Suppressor macrophage treated with lipopolysaccharide for 1 hour (primary cell): ENCODE measurements around the gene THOC6.
"Not testable (repeated sequence)": the region's sequence is repeated elsewhere in the genome, so short reads cannot be mapped to it uniquely, and the experiment has no call there.

ENCODE experiments used
- DNase-seq, 3 donors: peaks; one replicate each; pipeline ENCODE4 v3.0.0-alpha.2; 2020 to 2022

Gene THOC6

DNA sequence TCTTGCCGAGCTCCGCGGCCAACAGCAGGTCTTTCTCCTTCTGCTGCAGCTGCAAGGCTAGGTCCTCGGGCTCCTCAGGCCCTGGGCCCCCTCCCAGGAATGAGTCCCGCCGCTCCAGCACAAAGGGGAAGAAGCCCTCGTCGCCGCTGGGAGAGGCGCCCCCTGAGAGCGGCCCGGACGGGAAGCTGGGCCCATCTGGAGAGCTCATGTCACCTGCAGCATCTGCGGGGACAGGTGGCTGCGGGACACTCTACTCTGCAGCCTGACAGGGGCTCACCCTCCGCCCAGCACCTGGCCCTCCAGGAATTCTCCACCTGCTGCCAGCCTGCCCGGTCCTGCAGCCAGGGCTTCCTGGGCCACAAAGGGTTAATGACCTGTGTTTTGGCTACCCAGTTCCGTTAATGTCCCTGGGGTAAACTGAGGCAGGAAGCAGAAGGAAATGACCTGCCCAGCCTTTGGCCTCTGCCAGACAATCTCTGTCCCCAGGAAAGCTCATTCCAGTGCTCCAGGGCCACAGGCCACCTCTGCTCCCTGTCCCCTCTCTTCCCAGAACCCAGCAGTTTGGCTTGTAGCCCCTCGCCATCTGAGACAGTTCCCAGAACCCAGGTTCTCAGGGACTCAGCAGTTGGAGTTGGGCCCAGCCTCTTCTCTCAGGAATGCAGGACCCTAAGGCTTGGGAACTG lies 11.6 kb downstream of the THOC6 start:
- no peak for DNase-seq

DNA sequence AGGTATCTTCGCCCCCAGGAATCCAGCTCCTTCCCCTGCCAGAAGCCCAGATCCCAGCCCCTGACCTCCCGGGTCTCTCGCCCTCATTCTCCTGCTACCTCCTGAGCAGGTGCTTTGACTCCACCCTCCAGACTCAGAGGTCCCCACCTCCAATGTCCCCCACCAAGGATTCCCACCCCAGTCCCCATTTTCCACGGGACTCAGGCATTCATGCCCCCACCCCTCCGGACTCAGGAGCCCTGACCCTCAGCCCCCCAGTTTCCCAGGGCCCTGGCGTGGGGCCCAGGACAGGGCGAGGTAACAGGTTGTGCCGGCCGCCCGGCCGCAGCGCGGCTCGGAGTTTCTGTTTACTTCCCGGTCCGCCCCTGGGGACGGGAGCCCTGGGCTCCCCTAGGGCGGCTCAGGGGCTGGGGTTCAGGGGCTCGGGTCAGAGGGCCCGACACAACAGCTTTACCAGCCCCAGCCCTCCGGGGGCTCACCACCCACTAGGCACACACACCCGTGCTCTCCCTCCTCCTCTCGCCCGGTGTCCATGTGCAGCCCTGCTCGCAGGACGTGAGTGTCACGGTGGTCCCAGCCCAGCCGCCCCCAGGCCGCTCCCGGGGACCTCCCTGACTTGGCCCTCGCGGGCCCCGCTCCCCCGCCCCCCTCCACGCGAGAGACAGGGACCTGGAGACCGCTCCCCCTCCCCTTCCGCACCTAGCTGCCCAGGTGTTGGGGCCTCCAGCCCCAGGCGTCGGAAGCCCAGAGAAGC lies 12.3 kb downstream of the THOC6 start:
- peak in 1 of 3 donors; percentile 39 for DNase-seq

DNA sequence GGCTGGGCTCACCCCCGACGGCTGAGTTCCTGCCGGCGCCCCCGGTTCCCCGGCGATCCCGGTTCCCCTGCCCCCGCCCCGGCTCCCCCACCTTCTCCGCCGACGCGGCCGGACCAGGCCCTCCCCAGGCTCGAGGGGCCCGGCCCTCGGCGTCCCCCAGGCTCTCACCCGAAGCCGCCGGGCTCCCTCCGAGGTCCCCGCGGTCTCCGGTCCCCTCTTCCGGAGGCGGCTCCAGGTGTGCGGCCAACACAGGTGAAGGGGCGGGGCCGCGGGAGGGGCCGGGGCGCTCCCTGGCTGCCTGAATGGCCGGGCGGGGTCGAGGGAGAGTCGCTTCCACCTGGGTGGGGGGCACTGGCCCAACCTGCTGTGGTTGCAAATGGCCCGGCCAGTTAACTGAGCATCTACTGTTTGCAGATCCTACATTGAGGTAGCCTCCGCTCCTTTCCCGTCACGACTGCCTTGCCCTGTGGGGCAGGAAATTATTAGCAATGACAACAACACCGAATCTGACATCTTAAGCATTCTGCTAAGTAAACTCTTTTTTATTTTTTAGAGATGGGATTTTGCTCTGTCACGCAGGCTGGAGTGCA lies 13.0 kb downstream of the THOC6 start, which contains the start of gene BICDL2:
Gene BICDL2 (minus strand): TSS at position 219 of the 590 bp plus-strand sequence. CDS start 1,448 bp downstream, outside the sequence.
- no peak for DNase-seq

DNA sequence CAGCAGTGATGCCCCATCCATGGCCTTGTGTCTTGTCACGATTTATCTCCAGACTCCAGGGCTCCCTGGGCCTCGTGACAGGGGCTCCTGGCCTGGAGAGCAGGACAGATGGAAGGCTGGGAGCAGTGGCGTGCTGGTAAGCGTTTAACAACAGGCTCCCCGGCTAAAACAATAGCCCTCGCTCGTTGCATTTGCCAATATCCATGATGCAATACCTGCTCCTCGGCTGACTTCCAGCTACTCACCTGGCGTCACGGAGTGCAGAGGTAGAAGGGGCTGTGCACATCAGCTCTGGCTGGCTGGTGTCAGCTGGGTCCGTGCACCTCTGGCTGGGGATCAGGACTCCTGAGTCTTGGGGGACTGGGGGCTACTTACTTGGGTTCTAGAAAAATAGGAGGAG lies 14.4 kb downstream of the THOC6 start:
- DNase-seq: no peak

DNA sequence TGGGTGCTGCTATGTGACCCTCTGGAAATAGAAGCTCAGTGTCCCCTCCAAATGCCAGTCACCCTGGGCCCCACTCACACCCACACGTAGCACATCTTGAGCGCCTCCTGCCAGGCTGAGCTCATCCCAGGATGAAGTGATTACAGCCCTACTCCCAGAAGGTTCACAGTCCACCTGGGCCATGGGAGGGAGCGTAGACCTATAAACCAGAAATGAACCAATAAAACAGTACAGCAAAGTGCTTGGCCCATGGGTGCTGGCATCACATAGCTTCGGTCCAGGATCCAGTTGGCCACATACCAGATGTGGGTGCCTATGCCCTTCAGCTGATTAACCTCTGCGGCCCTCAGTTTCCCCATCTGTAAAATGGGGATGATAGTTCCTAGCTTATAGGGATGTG lies 15.1 kb downstream of the THOC6 start:
- no peak for DNase-seq

DNA sequence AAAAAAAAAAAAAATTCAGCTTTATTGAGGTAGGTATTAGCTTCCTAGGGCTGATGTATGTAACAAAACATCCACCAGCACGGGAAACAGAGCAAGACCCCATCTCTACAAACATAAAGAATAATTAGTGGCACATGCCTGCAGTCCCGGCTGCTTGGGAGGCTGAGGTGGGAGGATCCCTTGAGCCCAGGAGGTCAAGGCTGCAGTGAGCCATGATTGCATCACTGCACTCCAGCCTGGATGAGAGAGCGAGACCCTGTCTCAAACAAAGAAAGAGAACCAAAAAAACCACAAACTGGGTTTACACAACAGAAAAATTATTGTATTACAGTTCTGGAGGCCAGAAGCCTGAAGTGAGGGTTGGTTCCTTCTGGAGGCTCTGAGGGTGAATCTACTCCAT lies 18.5 kb downstream of the THOC6 start:
- no peak for DNase-seq

DNA sequence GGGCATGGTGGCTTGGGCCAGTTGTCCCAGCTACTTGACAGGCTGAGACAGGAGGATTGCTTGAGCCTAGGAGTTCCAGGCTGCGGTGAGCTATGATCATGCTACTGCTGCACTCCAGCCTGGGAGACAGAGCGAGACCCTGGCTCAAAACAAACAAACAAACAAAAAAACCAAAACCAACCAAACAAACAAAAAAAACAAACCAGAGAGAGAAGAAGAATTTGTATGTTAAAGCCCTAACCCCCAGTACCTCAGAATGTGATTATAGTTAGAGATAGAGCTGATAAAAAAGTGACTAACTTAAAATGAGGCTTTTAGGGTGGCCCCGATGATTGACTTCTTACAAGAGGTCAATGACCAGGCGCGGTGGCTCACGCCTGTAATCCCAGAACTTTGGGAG lies 20.9 kb downstream of the THOC6 start:
- no peak for DNase-seq

DNA sequence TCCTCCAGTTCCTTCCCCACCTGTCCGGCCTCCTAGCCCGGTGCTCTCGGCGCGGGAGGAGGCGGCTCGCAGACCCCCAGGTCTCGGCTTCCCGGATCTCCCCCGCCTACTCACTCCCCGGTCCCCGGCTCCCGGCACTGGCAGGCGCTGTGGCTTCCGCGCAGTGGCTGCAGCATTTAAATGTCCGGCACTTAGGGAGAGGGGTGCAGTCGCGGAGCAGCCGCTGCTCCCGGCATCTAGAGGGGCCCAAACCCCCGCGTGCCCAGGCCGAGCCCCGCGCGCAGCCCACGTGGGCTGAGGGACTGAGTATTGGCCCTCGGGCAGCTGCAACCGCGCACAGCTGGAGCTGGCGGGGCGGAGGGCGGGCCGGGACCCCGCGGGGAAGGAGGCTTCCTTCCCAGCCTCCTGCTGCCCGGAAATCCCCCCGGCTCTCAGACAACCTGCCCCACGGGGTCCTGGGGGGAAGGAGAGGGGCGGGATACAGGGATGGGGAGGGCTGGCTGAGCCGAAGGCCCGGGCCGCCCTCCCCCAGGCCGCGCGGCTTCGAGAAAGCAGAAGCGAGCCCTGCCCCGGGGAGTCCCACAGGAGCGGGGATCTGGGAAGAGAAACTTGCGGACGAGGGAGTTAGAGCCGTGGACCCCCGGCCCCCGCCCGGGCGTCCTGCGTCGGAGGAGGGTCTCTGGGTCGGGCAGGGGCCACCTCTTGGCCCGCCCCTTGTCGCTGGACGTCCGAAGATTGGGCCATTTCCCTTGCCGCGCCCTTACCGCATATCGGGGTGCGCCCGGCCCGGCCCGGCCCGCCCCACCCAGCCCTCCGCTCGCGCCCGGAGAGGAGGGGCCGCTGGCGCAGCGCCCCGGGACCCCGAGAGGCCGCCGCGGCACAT lies 22.2 kb downstream of the THOC6 start, which contains the start of gene MMP25:
Gene MMP25 (plus strand): TSS at position 804 of the 883 bp plus-strand sequence. CDS start 357 bp downstream, outside the sequence.
- peak; percentile 78 to 92 (median 83) for DNase-seq

DNA sequence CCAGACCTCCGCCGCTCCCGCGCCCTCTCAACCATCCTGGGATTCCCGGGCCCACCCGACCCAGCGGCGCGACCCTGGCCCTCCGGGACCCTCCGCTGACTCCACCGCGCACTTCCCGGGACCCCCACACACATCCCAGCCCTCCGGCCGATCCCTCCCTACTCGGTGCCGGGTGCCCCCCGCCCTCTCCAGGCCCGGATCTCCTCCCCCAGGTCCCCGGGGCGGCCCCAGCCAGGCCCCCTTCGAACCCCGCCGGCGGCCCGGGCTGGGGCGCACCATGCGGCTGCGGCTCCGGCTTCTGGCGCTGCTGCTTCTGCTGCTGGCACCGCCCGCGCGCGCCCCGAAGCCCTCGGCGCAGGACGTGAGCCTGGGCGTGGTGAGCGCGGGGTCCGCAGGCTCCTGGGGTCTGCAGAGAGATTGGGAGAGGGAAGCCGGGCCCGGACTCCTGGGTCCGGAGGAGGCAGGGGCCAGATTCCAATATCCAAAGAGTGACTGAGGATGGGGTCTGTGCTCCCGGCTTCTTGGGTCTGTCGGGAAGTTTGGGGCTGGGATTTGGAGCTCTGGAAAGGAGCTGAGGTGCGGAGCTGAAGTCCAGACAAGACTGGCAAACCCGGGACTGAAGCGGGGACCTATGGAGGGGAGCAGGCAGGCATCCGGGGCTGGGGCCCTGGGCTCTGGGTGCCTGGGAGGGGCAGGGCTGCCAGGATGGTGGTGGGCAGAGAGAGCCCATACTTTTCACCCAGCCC lies 23.0 kb downstream of the THOC6 start:
- DNase-seq: peak in 1 of 3 donors; percentile 43

DNA sequence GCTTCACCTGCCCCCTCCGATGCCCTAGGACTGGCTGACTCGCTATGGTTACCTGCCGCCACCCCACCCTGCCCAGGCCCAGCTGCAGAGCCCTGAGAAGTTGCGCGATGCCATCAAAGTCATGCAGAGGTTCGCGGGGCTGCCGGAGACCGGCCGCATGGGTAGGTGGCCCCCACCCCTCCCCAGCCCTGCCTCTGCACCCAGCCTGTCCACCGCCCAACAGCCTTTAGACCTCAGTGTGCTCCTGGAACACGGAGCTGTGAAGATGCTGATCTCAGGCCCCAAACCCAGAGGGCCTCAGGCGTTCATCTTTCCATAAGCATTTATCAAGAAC lies 23.5 kb downstream of the THOC6 start:
- no peak for DNase-seq

DNA sequence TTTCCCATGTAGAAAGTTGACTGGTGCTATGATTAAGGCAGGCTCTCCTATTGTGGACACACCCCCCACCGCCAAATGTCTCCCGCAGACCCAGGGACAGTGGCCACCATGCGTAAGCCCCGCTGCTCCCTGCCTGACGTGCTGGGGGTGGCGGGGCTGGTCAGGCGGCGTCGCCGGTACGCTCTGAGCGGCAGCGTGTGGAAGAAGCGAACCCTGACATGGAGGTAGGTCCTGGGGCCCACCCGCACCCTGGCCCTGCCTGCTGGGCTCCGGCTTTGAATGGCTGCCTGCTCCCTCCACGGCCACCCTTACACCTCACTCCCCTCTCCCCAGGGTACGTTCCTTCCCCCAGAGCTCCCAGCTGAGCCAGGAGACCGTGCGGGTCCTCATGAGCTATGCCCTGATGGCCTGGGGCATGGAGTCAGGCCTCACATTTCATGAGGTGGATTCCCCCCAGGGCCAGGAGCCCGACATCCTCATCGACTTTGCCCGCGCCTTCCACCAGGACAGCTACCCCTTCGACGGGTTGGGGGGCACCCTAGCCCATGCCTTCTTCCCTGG lies 26.2 kb downstream of the THOC6 start:
- DNase-seq: no peak

DNA sequence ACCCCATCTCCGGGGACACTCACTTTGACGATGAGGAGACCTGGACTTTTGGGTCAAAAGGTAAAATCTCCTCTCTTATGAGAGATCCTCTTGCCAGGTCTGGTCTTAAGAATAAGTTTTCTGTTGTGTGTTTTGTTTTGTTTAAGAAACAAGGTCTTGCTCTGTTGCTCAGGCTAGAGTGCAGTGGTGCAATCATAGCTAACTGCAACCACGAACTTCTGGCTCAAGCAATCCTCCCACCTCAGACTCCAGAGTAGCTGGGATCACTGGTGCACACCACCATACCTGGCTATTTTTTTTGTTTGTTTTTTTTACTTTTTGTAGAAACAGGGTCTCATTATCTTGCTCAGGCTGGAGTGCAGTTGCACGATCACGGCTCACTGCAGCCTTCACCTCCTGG lies 26.7 kb downstream of the THOC6 start:
- no peak for DNase-seq

DNA sequence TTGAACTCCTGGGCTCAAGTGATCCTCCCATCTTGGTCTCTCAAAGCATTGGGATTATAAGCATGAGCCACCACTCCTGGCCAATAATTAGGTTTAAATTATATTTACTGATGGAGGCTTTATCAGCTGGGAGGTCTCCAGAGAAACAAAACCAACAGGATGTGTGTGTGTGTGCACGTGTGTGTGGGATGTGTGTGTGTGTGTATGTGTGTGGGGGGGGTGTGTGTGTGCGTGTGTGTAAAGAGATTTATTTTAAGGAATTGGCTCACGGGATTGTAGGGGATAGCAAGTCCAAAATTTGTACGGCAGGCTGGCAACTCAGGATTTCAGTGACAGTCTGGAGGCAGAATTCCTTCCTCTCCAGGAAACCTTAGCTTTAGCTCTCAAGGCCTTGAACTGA lies 27.2 kb downstream of the THOC6 start:
- no peak for DNase-seq

DNA sequence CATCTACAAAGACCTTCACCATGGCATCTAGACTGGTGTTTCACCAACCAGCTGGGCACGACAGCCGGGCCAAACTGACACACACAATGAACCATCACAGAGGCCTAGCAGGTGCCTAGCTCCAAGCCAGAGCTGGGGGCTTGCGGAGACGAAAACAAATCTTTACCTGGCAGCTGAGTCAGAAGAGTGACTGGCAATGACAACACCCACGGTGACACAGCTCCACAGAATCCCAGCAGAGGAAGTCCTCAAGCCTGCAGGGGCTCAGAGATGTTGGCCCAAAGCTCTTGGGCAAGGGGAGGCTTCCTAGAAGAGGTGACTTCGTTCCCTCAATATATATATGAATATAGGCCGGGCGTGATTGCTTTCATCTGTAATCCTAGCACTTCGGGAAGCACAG lies 27.7 kb downstream of the THOC6 start:
- peak; percentile 38 to 48 (median 41) for DNase-seq

DNA sequence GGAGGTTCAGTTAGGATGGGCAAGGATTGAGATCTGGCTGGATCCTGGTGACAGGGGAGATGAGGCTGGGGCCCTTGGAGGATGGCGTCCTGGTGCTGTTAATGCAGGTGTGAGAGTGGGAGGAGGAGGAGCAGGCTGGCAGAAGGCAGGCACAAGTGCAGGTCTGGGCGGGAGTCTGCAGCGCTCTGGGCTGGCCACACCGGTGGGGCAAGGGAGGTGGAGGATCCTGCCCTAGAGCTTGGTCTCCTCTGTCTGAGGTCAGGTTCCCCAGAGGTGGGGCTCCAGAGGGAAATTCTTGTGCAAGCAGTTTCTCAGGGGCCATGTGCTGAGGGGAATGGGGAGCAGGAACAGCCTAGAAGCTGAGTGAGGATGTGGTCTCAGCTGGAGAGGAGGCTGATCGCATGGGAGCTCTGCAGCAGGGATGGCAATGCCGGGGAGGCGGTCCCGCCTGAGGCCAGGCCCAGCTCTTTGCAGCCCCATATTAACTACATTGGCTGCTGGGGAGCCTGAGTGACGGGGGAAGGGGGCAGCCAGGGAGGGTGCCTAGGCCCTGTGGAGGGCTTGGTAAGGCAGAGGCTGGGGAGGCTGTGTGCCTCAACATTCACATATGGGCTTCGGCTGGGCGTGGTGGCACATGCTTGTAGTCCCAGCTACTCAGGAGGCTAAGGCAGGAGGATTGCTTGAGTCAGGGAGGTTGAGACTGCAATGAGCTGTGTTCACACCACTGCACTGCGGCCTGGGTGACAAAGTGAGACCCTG lies 28.9 kb downstream of the THOC6 start:
- not testable (repeated sequence) for DNase-seq

DNA sequence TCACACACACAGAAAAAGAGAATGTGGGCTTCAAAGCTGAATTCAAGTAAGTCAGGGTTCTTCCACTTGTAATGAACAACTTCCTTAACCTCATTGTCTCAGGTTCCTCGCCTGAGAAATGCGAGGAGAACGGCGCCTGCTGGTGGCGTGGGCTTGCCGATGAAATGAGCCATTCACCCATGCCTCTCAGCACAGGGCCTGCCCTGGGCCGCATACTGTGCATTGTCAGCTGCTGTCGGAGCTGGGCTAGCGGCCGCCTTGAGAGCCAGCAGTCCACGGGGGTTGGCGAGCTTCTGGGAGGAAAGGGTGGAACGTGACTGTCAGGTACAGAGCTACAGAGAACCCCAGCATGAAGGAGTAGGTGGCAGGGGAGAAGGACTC lies 29.5 kb downstream of the THOC6 start:
- DNase-seq: not testable (repeated sequence)

DNA sequence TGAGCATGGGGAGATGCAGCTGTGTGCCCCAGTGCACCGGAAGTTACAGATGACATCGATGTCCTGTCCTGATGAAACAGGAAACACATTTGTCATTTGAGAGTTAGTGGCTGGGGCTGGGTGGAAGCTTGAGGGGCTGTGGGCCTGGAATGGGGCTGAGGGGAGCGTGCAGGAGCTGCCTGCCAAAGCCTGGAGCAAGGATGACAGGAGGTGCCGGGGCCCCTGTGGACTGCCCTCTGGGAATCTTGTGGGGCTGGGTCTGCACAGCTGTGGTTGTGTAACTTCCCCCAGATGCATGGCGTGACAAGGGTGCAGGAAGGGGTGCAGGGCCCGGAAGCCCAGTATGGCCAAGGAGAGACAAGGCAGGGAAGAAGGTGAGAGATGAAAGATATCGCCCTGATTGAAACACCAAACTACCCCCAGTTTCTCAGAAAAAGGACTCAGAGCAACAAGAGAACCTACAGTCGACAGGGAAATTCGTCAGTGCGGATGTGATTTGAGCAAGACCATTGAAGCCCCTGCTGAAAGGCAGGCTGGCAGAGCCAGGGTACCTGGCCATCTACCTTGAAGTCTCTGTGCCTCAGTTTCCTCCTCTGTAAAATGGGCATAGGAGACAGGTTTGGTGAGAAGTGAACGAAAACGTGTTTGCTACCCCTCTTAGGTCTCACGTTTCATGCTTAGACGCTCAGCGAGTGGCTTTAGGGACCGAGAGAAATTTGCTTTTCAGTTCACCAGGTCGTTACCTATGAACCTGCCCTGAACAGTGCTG lies 31.3 kb downstream of the THOC6 start:
- DNase-seq: peak in 2 of 3 donors; percentile 12 to 30

DNA sequence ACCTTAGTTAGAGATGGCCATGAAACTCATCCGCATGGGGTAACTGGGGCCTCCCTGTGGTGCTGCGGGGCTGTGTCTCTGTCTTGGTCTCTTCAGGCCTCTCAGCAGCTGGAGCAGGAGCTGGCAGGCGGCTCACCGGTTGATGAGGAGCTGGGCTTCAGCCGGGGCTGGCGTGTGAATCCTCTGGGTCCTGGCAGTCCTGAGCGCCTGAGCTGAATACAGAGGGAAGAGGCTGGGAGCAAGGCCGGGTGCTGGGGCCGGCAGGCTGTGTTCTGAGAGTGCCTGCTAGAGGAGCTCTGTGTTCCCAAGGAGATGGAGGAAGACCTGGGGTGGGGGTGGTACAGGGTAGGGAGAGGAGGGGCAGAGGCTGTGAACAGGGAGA lies 31.9 kb downstream of the THOC6 start:
- not testable (repeated sequence) for DNase-seq

DNA sequence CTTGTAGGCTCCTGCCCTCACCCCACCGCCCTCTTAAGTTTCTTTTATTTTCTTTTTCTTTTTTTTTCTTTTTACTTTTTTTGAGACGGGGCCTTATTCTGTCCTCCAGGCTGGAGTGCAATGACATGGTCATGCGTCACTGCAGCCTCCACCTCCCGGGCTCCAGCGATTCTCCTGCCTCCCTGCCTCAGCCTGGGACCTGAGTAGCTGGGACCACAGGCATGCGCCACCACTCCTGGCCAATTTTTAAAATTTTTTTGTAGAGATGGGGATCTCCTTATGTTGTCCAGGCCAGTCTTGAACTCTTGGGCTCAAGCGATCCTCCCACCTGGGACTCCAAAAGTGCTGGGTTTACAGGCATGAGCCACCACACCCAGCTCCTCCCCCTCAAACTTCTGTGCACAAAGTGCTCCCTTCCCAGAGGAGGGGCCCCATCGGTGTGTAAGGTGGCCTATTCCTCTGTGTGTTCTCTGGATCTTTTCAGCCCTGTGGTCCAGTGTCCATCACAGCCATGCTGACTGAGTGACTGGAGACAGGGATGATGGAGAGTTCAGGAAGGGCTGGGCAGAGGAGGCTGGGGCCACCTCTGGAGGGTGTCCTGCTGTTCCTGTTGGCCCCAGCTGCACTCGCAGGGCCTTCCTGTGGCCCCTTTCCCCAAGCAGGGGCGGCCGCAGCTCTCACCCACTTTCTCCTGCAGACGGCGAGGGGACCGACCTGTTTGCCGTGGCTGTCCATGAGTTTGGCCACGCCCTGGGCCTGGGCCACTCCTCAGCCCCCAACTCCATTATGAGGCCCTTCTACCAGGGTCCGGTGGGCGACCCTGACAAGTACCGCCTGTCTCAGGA lies 32.7 kb downstream of the THOC6 start:
- no peak for DNase-seq
